GM18517 (cell line): ENCODE data around the gene CLCN2.
"Not testable (repeated sequence)": the region's sequence is repeated elsewhere in the genome, so short reads cannot be mapped to it uniquely, and the experiment has no call there.

Source experiments
- ATAC-seq: cut with Tn5 transposase; IDR thresholded peaks from one replicate; pipeline ENCODE4 v1.9.1; 2021; ENCODE audit warnings: mild to moderate bottlenecking, moderate library complexity; ENCODE audit not compliant: unreplicated experiment

CLCN2 gene

GRCh38 chr3:184346480-184347190 lies 14.8 kb downstream of the CLCN2 start:
- ATAC-seq, result no peak

- ATAC-seq, result no peak
These were observed 15.9 kb downstream of the CLCN2 start for GRCh38 chr3:184345317-184346144.

GRCh38 chr3:184344579-184345316 lies 16.7 kb downstream of the CLCN2 start:
- ATAC-seq, result no peak

- no peak for ATAC-seq
These were observed 18.1 kb downstream of the CLCN2 start for GRCh38 chr3:184343200-184343876.

- no peak for ATAC-seq
These were observed 19.5 kb downstream of the CLCN2 start for GRCh38 chr3:184341925-184342324.

- not testable (repeated sequence) for ATAC-seq
These were observed 21.8 kb downstream of the CLCN2 start for GRCh38 chr3:184339451-184340135.

GRCh38 chr3:184339001-184339400 lies 22.4 kb downstream of the CLCN2 start:
- ATAC-seq, result no peak

- no peak for ATAC-seq
These were observed 22.9 kb downstream of the CLCN2 start for GRCh38 chr3:184338511-184338945.

- no peak for ATAC-seq
These were observed 23.4 kb downstream of the CLCN2 start for GRCh38 chr3:184337981-184338380.

GRCh38 chr3:184337399-184337714 lies 24.0 kb downstream of the CLCN2 start, which contains the start of gene FAM131A:
Gene FAM131A (plus strand): TSS chr3:184337600. CDS start chr3:184337631, 31 bp downstream.
- no peak for ATAC-seq

GRCh38 chr3:184336547-184337398 lies 24.6 kb downstream of the CLCN2 start:
- no peak for ATAC-seq

- ATAC-seq, result peak; percentile 60
These were observed 25.5 kb downstream of the CLCN2 start for GRCh38 chr3:184335661-184336546.

GRCh38 chr3:184335291-184335660 lies 26.1 kb downstream of the CLCN2 start:
- no peak for ATAC-seq

- ATAC-seq, result no peak
These were observed 26.8 kb downstream of the CLCN2 start for GRCh38 chr3:184334470-184335158.

GRCh38 chr3:184333700-184334099 lies 27.7 kb downstream of the CLCN2 start:
- no peak for ATAC-seq

GRCh38 chr3:184333190-184333589 lies 28.2 kb downstream of the CLCN2 start:
- ATAC-seq, result no peak

GRCh38 chr3:184332370-184333090 lies 28.9 kb downstream of the CLCN2 start:
- ATAC-seq, result no peak
